Measurements from ENCODE around the gene ASCL2.
"Not testable (repeated sequence)": the region's sequence is repeated elsewhere in the genome, so short reads cannot be mapped to it uniquely, and the experiment has no call there.

The ASCL2 gene

GRCh38 chr11:2259466-2259830 is 10.9 kb downstream of the ASCL2 start:
- no peak for DNase-seq

GRCh38 chr11:2258501-2259465 is 11.6 kb downstream of the ASCL2 start:
- no peak for DNase-seq

GRCh38 chr11:2256951-2257700 is 13.3 kb downstream of the ASCL2 start:
- no peak for DNase-seq

GRCh38 chr11:2256293-2256913 is 14.0 kb downstream of the ASCL2 start:
- no peak for DNase-seq

- DNase-seq, result no peak
Observed at GRCh38 chr11:2252018-2252417, 18.4 kb downstream of the ASCL2 start.

- no peak for DNase-seq
Observed at GRCh38 chr11:2251138-2251537, 19.2 kb downstream of the ASCL2 start.

- DNase-seq, result no peak
Observed at GRCh38 chr11:2250485-2250884, 19.9 kb downstream of the ASCL2 start.

GRCh38 chr11:2250041-2250440 is 20.3 kb downstream of the ASCL2 start:
- no peak for DNase-seq

GRCh38 chr11:2249189-2249916 is 21.0 kb downstream of the ASCL2 start:
- no peak for DNase-seq

- DNase-seq, result no peak
Observed at GRCh38 chr11:2248762-2249161, 21.6 kb downstream of the ASCL2 start.

- no peak for DNase-seq
Observed at GRCh38 chr11:2248242-2248641, 22.1 kb downstream of the ASCL2 start.

- DNase-seq, result no peak
Observed at GRCh38 chr11:2247496-2247895, 22.9 kb downstream of the ASCL2 start.

GRCh38 chr11:2240834-2241233 is 29.6 kb downstream of the ASCL2 start:
- DNase-seq, result no peak

- DNase-seq, result no peak
Observed at GRCh38 chr11:2237457-2238238, 32.7 kb downstream of the ASCL2 start.

GRCh38 chr11:2236381-2237134 is 33.8 kb downstream of the ASCL2 start:
- not testable (repeated sequence) for DNase-seq

GRCh38 chr11:2235588-2236326 is 34.6 kb downstream of the ASCL2 start:
- DNase-seq, result no peak

- no peak for DNase-seq
Observed at GRCh38 chr11:2234963-2235362, 35.4 kb downstream of the ASCL2 start.

- DNase-seq, result no peak
Observed at GRCh38 chr11:2233693-2234455, 36.5 kb downstream of the ASCL2 start.

GRCh38 chr11:2229713-2230297 is 40.6 kb downstream of the ASCL2 start:
- DNase-seq, result no peak
